Uterus (tissue), 2 donors: ENCODE data around the gene SH2B3.

Source experiments
- CTCF ChIP-seq, 4 experiments: fragments of 200-600 bp in 2 of 4; fragments of 450-650 bp in 2 of 4; sonication (generic) in 2 of 4; IDR thresholded peaks; one replicate each; pipeline ENCODE4 v1.5.1; 2016 to 2019; ENCODE audit warnings: antibody characterized with exemption in 4 of 4, mild to moderate bottlenecking in 2 of 4, moderate library complexity in 1 of 4
- POLR2A ChIP-seq, 2 donors: fragments of 450-650 bp; IDR thresholded peaks; one replicate each; pipeline ENCODE4 v1.6.1; 2016; ENCODE audit warnings: antibody characterized with exemption in 2 of 2, mild to moderate bottlenecking in 1 of 2, moderate library complexity in 1 of 2

GRCh38 chr12:111395336-111396187 is 10.2 kb upstream of the SH2B3 start:
- TF ChIP-seq CTCF (IDR thresholded peaks at IDR 0.05) (no peak), POLR2A (IDR thresholded peaks at IDR 0.05) (no peak)
